Measurements from ENCODE around the gene PRDM1. TPM values are rescaled to one million over a fixed set of nuclear protein-coding genes. Genes with fewer than 3 reads are reported as not detected.
A peak's percentile ranks its signal among the peaks of the same experiment; 100 is the strongest.

Gene PRDM1
- total and polyA plus RNA-seq, 8 donors: under 0.01 to 22.7 (median 5.0) TPM

DNA sequence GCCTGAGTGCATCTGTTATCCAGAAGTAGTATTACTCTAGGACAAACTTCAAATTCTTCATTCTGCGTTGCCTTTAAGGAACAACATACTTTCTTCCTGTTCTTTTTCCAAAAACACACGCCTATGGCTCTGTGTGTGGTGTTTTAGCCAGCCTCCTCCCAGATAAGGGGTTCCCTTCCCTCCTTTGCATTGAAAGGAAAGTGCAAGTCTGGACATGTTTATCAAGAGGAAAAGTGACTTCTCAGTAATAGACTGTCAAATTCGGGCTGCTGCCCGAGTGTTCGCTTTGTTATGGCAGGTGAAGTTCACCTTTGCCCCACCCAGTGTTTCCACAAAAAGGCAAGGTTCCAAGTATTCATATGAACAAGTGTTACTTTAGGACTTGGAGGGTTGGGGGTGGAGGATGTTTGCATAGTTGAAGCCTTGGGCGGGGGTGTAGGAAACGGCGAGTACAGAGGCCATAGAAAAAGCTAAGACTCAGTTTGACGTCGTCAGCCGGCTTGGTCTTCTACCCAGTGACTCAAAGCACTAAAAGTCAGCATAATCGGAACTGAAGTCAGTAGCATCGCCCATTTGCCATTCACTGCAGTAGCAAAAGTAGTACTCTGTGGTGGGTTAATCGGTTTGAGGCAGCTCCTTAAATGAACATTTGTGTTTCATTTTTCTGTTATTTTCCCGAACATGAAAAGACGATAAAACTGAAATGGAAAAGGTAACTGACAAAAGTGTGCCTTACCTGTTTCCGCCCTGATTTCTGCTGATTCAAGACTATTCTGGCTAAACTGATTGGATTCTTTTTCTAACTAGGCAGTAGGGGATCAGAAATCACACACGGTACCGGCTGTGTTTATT is 12.5 kb downstream of the PRDM1 start:
- WGBS, 5 donors: 6 to 16% (median 13%) methylated on average over 19 of the region's 19 CpGs
- Histone ChIP-seq H3K36me3 (peaks cover 0 to 4% (median 0%) of the 10 kb centered on the region in 4 donors), H3K4me1 (peaks cover 0 to 51% (median 25%) of the 10 kb centered on the region in 4 donors), H3K4me3 (peak overlapping the region; percentile 35 to 41 (median 38)), H3K9me3 (no peaks in the 10 kb centered on the region), H3K27ac (peak overlapping the region; percentile 73 to 93 (median 87)), H3K27me3 (peaks cover 0 to 48% (median 0%) of the 10 kb centered on the region in 3 donors)
- intact Hi-C loops (cut with DNase I; ENCODE audit: low total_unique reads): no loop called here
- DNase-seq: peak; percentile 73 to 82
- no peak for TF ChIP-seq CTCF (IDR thresholded peaks at IDR 0.05)
- peak in 2 of 3 donors; percentile 84 to 85 for TF ChIP-seq POLR2AphosphoS5 (IDR thresholded peaks at IDR 0.05)
- TF ChIP-seq EP300 (IDR thresholded peaks at IDR 0.05): no peak
- no peak for TF ChIP-seq POLR2A (IDR thresholded peaks at IDR 0.05)

- peaks cover 0 to 57% (median 27%) of the 10 kb centered on the region in 4 donors for H3K4me1 ChIP-seq
- DNase-seq: peak in 1 of 2 donors; percentile 39
- TF ChIP-seq CTCF (IDR thresholded peaks at IDR 0.05) (no peak), EP300 (IDR thresholded peaks at IDR 0.05) (no peak), POLR2AphosphoS5 (IDR thresholded peaks at IDR 0.05) (no peak), POLR2A (IDR thresholded peaks at IDR 0.05) (no peak)
- H3K4me3 ChIP-seq: peak overlapping the region; percentile 35 to 41 (median 38)
- peak overlapping the region; percentile 73 to 93 (median 87) for H3K27ac ChIP-seq
- H3K36me3 ChIP-seq: peaks cover 0 to 5% (median 1%) of the 10 kb centered on the region in 4 donors
- peaks cover 0 to 48% (median 0%) of the 10 kb centered on the region in 3 donors for H3K27me3 ChIP-seq
- intact Hi-C loops (cut with DNase I; ENCODE audit: low total_unique reads): no loop called here
- WGBS, 5 donors: 28 to 35% (median 30%) methylated on average over 7 of the region's 7 CpGs
- H3K9me3 ChIP-seq: no peaks in the 10 kb centered on the region
Measured at GRCh38 chr6:106099235-106099537, 13.1 kb downstream of the PRDM1 start.

- Histone ChIP-seq H3K36me3 (peaks cover 0 to 21% (median 16%) of the 10 kb centered on the region in 4 donors), H3K4me1 (peaks cover 0 to 57% (median 29%) of the 10 kb centered on the region in 4 donors), H3K4me3 (peak overlapping the region in 3 of 4 donors; percentile 11 to 41 (median 35)), H3K27ac (peak overlapping the region in 3 of 5 donors; percentile 23 to 93 (median 81)), H3K27me3 (peaks cover 0 to 50% (median 0%) of the 10 kb centered on the region in 3 donors), H3K9me3 (no peaks in the 10 kb centered on the region)
- intact Hi-C loops (cut with DNase I; ENCODE audit: low total_unique reads): no loop called here
- TF ChIP-seq CTCF (IDR thresholded peaks at IDR 0.05) (no peak), EP300 (IDR thresholded peaks at IDR 0.05) (no peak), POLR2A (IDR thresholded peaks at IDR 0.05) (no peak), POLR2AphosphoS5 (IDR thresholded peaks at IDR 0.05) (no peak)
- WGBS, 5 donors: 86 to 94% (median 89%) methylated on average over 9 of the region's 9 CpGs
- no peak for DNase-seq
Measured at GRCh38 chr6:106100755-106101154, 14.6 kb downstream of the PRDM1 start.

DNA sequence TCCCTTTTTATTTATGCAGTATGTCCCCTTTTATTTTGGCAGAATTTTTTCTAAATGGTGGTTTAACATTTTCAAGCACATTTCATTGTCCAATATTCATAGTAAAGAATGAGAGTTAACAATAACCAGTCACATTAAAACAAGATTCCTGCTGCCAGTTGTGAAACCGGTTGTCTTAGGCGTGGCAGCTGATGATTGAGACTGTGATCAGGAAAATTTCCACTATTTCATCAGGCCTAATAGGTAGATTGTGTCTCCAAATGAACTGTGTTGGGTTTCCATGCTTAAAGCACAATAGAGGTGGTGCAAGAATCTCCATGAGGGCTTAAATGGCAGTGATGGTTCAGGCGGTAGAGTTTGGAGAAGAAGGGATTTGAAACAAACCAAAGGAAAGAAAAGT is 15.3 kb downstream of the PRDM1 start:
- peak overlapping the region in 3 of 4 donors; percentile 11 to 41 (median 35) for H3K4me3 ChIP-seq

More for the DNA sequence above, 15.3 kb downstream of the PRDM1 start:
- Histone ChIP-seq H3K9me3 (no peaks in the 10 kb centered on the region), H3K4me1 (peaks cover 0 to 50% (median 27%) of the 10 kb centered on the region in 4 donors), H3K27ac (peak overlapping the region in 4 of 5 donors; percentile 3 to 93 (median 44)), H3K36me3 (peaks cover 0 to 28% (median 23%) of the 10 kb centered on the region in 4 donors), H3K27me3 (peaks cover 0 to 43% (median 0%) of the 10 kb centered on the region in 3 donors)
- DNase-seq: no peak
- intact Hi-C loops (cut with DNase I; ENCODE audit: low total_unique reads): no loop called here
- no peak for TF ChIP-seq POLR2A (IDR thresholded peaks at IDR 0.05)
- TF ChIP-seq POLR2AphosphoS5 (IDR thresholded peaks at IDR 0.05): no peak
- no peak for TF ChIP-seq CTCF (IDR thresholded peaks at IDR 0.05)
- no peak for TF ChIP-seq EP300 (IDR thresholded peaks at IDR 0.05)
- WGBS, 5 donors: 71 to 85% (median 73%) methylated on average over 3 of the region's 3 CpGs

Measured in stomach (tissue), 9 donors.